WTC11 (cell line): ENCODE data around the gene PBRM1. TPM values are rescaled to one million over a fixed set of nuclear protein-coding genes. Genes with fewer than 3 reads are reported as not detected.

Experiments used
- ATAC-seq: fragments of 200-7000 bp; cut with Tn5 transposase; 2 replicates; pipeline ENCODE4 v1.10.0; 2021; ENCODE audit warnings: mild to moderate bottlenecking, moderate library complexity
- CTCF ChIA-PET: fragments of 300-600 bp; sonication (Branson Sonifier 250); formaldehyde crosslinking; loops from one replicate; lab custom pipeline; 2021; ENCODE audit warnings: antibody characterized with exemption; lab: Charles Lee
- POLR2A ChIA-PET: fragments of 350-600 bp; sonication (Branson Sonifier 250); formaldehyde crosslinking; loops from one replicate; lab custom pipeline; 2021; ENCODE audit warnings: antibody characterized with exemption; lab: Charles Lee
- DNase-seq: peaks from one replicate; pipeline ENCODE4 v3.0.0; 2021; ENCODE audit warnings: low spot score
- H3K27ac Mint-ChIP-seq: 2 replicates; pipeline ENCODE4 v1.8.0; 2021; ENCODE audit warnings: mixed read lengths
- H3K27me3 Mint-ChIP-seq: 2 replicates; pipeline ENCODE4 v1.8.0; 2021; ENCODE audit warnings: low read depth, mild to moderate bottlenecking, moderate library complexity, mixed read lengths
- H3K36me3 Mint-ChIP-seq: 2 replicates; pipeline ENCODE4 v1.8.0; 2021; ENCODE audit warnings: mixed read lengths
- H3K4me1 Mint-ChIP-seq: 2 replicates; pipeline ENCODE4 v1.8.0; 2022; ENCODE audit warnings: mixed read lengths
- H3K4me3 Mint-ChIP-seq: 2 replicates; pipeline ENCODE4 v1.8.0; 2021; ENCODE audit warnings: mild to moderate bottlenecking, moderate library complexity, mixed read lengths
- H3K9me3 Mint-ChIP-seq: 2 replicates; pipeline ENCODE4 v1.8.0; 2021; ENCODE audit warnings: mixed read lengths
- ARID4B ChIP-seq: sonication (generic); formaldehyde crosslinking; IDR thresholded peaks from 2 replicates; pipeline ENCODE4 v1.8.0; 2023; ENCODE audit warnings: missing genetic modification reagents, mild to moderate bottlenecking, borderline replicate concordance
- CDX4 ChIP-seq: fragments of 250-450 bp; sonication (Bioruptor Pico); IDR thresholded peaks from 2 replicates; pipeline ENCODE4 v1.9.0; 2021; ENCODE audit warnings: moderate library complexity, mild to moderate bottlenecking, inconsistent platforms, borderline replicate concordance
- CTCF ChIP-seq: fragments of 200-600 bp; IDR thresholded peaks from 2 replicates; pipeline ENCODE4 v1.8.0; 2022; ENCODE audit warnings: antibody characterized with exemption
- E2F5 ChIP-seq: sonication (generic); formaldehyde crosslinking; IDR thresholded peaks from 2 replicates; pipeline ENCODE4 v1.8.1; 2022; ENCODE audit warnings: mild to moderate bottlenecking, moderate library complexity, missing genetic modification reagents
- ESRRA ChIP-seq: sonication (generic); formaldehyde crosslinking; IDR thresholded peaks from 2 replicates; pipeline ENCODE4 v1.8.1; 2022; ENCODE audit warnings: mild to moderate bottlenecking, missing genetic modification reagents, borderline replicate concordance
- HMGXB4 ChIP-seq: sonication (generic); formaldehyde crosslinking; IDR thresholded peaks from 2 replicates; pipeline ENCODE4 v1.8.1; 2023; ENCODE audit warnings: mild to moderate bottlenecking, moderate library complexity, missing genetic modification reagents
- IRF1 ChIP-seq: sonication (generic); formaldehyde crosslinking; IDR thresholded peaks from 2 replicates; pipeline ENCODE4 v1.8.0; 2023; ENCODE audit warnings: missing genetic modification reagents
- NFE2L1 ChIP-seq: sonication (generic); formaldehyde crosslinking; IDR thresholded peaks from 2 replicates; pipeline ENCODE4 v1.8.1; 2023; ENCODE audit warnings: missing genetic modification reagents
- OVOL2 ChIP-seq: fragments of 250-450 bp; sonication (Bioruptor Pico); IDR thresholded peaks from 2 replicates; pipeline ENCODE4 v1.9.0; 2021; ENCODE audit warnings: mild to moderate bottlenecking, borderline replicate concordance
- PRRX2 ChIP-seq: fragments of 250-450 bp; sonication (Bioruptor Pico); IDR thresholded peaks from 2 replicates; pipeline ENCODE4 v1.8.0; 2021; ENCODE audit warnings: mild to moderate bottlenecking
- TCF7 ChIP-seq: sonication (generic); formaldehyde crosslinking; IDR thresholded peaks from 2 replicates; pipeline ENCODE4 v1.8.0; 2022; ENCODE audit warnings: mild to moderate bottlenecking, low read depth, missing genetic modification reagents, moderate library complexity
- USF1 ChIP-seq: sonication (generic); formaldehyde crosslinking; IDR thresholded peaks from 2 replicates; pipeline ENCODE4 v1.8.0; 2022; ENCODE audit warnings: mild to moderate bottlenecking, missing genetic modification reagents
- USF2 ChIP-seq: sonication (generic); formaldehyde crosslinking; IDR thresholded peaks from 2 replicates; pipeline ENCODE4 v1.8.1; 2023; ENCODE audit warnings: mild to moderate bottlenecking, missing genetic modification reagents, moderate library complexity
- ZBTB43 ChIP-seq: sonication (generic); formaldehyde crosslinking; IDR thresholded peaks from 2 replicates; pipeline ENCODE4 v1.8.1; 2023; ENCODE audit warnings: mild to moderate bottlenecking, missing genetic modification reagents
- ZNF219 ChIP-seq: sonication (generic); formaldehyde crosslinking; IDR thresholded peaks from 2 replicates; pipeline ENCODE4 v1.8.0; 2023; ENCODE audit warnings: missing genetic modification reagents, mild to moderate bottlenecking, borderline replicate concordance
- ZNF671 ChIP-seq: fragments of 250-450 bp; sonication (Bioruptor Pico); IDR thresholded peaks from 2 replicates; pipeline ENCODE4 v1.8.0; 2021; ENCODE audit warnings: mild to moderate bottlenecking
- total RNA-seq: library from RNA; stranded (reverse); gene quantifications from 3 replicates; pipeline ENCODE4 v1.2.3, GENCODE V29; 2021

PBRM1 gene
- total RNA-seq, 1 experiment from 2014 or later, result 48.8 TPM

GRCh38 chr3:52520141-52520667 lies 165.5 kb downstream of the PBRM1 start:
- ChIA-PET POLR2A (interaction anchor here (1.0 kb wide), 1 partner anchor 16 kb away, joined by 3 read pairs; the partner anchor contains the start of gene UQCC5), CTCF (interaction anchor here (1.4 kb wide), 1 partner anchor 16 kb away, joined by 3 read pairs; the partner anchor contains the start of gene UQCC5)
- Mint-ChIP-seq H3K4me3 (no peak overlapping the region), H3K36me3 (peaks cover 9% of the 10 kb centered on the region), H3K27ac (no peak overlapping the region), H3K4me1 (peaks cover 7% of the 10 kb centered on the region), H3K9me3 (no peaks in the 10 kb centered on the region), H3K27me3 (no peaks in the 10 kb centered on the region; the same call in 1 of the 2 replicates)
- TF ChIP-seq NFE2L1 (CRISPR knock-in tag), result no peak
- TF ChIP-seq CDX4, result no peak
- TF ChIP-seq PRRX2 (CRISPR knock-in tag), result no peak
- no peak for TF ChIP-seq TCF7 (CRISPR knock-in tag)
- TF ChIP-seq CTCF, result no peak
- TF ChIP-seq ZBTB43, result no peak
- TF ChIP-seq HMGXB4 (CRISPR knock-in tag), result no peak
- no peak for TF ChIP-seq USF2 (CRISPR knock-in tag)
- TF ChIP-seq ARID4B, result no peak
- TF ChIP-seq ZNF671, result no peak
- no peak for ATAC-seq
- DNase-seq, result no peak

- no peak for ATAC-seq
- H3K27ac Mint-ChIP-seq, result no peak overlapping the region
- H3K36me3 Mint-ChIP-seq, result peaks cover 8% of the 10 kb centered on the region
- CTCF ChIA-PET, result interaction anchor here (1.4 to 2.1 kb wide), 3 partner anchors 17 to 65 kb away, joined by 3 to 12 read pairs (median 3); partner anchors contain the start of genes TNNC1 and UQCC5
- H3K9me3 Mint-ChIP-seq, result no peaks in the 10 kb centered on the region
- peak; percentile 29; the same call in 1 of the 2 replicates for TF ChIP-seq ESRRA (CRISPR knock-in tag)
- no peak for TF ChIP-seq USF1 (CRISPR knock-in tag)
- TF ChIP-seq IRF1 (CRISPR knock-in tag), result no peak
- no peak for TF ChIP-seq CDX4
- no peak for TF ChIP-seq OVOL2 (CRISPR knock-in tag)
- TF ChIP-seq ZNF219 (CRISPR knock-in tag), result no peak
- TF ChIP-seq E2F5 (CRISPR knock-in tag), result no peak
- TF ChIP-seq, all 79 proteins: peak for 1
- DNase-seq, result no peak
- POLR2A ChIA-PET, result interaction anchor here (1.0 to 1.7 kb wide), 2 partner anchors 13 to 17 kb away, joined by 3 to 5 read pairs; partner anchors contain the start of gene UQCC5
- Mint-ChIP-seq H3K4me1 (peaks cover 7% of the 10 kb centered on the region), H3K27me3 (no peaks in the 10 kb centered on the region; the same call in 1 of the 2 replicates), H3K4me3 (peak overlapping the region; percentile 73)
These were observed 166.1 kb downstream of the PBRM1 start for GRCh38 chr3:52519445-52520140.
